ENCODE measurements around the gene PLEKHA1.

Gene PLEKHA1

DNA sequence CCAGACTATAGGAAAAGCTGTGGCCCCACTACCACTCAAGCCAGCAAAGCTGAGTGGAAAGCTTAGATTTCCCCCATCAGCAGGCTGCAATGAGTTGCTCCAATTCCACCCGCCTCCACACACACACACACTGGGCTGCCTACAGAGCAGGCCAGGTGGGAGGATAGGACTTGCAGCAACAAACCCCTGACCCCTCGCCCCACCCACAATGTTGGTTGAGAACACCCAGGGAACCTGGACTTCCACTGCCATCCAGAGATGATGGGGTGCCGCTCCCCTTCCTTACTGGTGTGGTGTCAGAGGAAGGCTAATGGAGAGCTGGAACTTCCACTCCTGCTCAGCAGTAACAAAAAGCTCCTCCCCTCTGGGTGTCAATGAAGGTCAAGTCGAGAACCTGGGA lies 16.8 kb upstream of the PLEKHA1 start:
- DNase-seq, result no peak
- Histone ChIP-seq H3K36me3 (no peaks in the 10 kb centered on the region), H3K27me3 (ENCODE audit: insufficient read depth, low read depth, severe bottlenecking) (no peaks in the 10 kb centered on the region), H3K4me3 (ENCODE audit: low read depth, low read length) (no peak overlapping the region), H3K27ac (no peak overlapping the region), H3K9me3 (ENCODE audit: severe bottlenecking) (no peaks in the 10 kb centered on the region)
- TF ChIP-seq, protein P1, sequence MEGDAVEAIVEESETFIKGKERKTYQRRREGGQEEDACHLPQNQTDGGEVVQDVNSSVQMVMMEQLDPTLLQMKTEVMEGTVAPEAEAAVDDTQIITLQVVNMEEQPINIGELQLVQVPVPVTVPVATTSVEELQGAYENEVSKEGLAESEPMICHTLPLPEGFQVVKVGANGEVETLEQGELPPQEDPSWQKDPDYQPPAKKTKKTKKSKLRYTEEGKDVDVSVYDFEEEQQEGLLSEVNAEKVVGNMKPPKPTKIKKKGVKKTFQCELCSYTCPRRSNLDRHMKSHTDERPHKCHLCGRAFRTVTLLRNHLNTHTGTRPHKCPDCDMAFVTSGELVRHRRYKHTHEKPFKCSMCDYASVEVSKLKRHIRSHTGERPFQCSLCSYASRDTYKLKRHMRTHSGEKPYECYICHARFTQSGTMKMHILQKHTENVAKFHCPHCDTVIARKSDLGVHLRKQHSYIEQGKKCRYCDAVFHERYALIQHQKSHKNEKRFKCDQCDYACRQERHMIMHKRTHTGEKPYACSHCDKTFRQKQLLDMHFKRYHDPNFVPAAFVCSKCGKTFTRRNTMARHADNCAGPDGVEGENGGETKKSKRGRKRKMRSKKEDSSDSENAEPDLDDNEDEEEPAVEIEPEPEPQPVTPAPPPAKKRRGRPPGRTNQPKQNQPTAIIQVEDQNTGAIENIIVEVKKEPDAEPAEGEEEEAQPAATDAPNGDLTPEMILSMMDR (IDR thresholded peaks at IDR 0.05; ENCODE audit: low read depth, low read length), result no peak

- Histone ChIP-seq H3K4me3 (ENCODE audit: low read depth, low read length) (no peak overlapping the region), H3K9me3 (ENCODE audit: severe bottlenecking) (no peaks in the 10 kb centered on the region), H3K27ac (no peak overlapping the region), H3K27me3 (ENCODE audit: insufficient read depth, low read depth, severe bottlenecking) (no peaks in the 10 kb centered on the region), H3K36me3 (no peaks in the 10 kb centered on the region)
- TF ChIP-seq, protein P1 (IDR thresholded peaks at IDR 0.05; ENCODE audit: low read depth, low read length), result no peak
- DNase-seq, result no peak
These were observed 14.9 kb upstream of the PLEKHA1 start for GRCh38 chr10:122359621-122360020.

GRCh38 chr10:122361046-122361445 lies 13.5 kb upstream of the PLEKHA1 start:
- Histone ChIP-seq H3K27ac (no peak overlapping the region), H3K4me3 (ENCODE audit: low read depth, low read length) (no peak overlapping the region), H3K27me3 (ENCODE audit: insufficient read depth, low read depth, severe bottlenecking) (no peaks in the 10 kb centered on the region), H3K9me3 (ENCODE audit: severe bottlenecking) (no peaks in the 10 kb centered on the region), H3K36me3 (no peaks in the 10 kb centered on the region)
- DNase-seq, result no peak
- TF ChIP-seq, protein P1 (IDR thresholded peaks at IDR 0.05; ENCODE audit: low read depth, low read length), result no peak

DNA sequence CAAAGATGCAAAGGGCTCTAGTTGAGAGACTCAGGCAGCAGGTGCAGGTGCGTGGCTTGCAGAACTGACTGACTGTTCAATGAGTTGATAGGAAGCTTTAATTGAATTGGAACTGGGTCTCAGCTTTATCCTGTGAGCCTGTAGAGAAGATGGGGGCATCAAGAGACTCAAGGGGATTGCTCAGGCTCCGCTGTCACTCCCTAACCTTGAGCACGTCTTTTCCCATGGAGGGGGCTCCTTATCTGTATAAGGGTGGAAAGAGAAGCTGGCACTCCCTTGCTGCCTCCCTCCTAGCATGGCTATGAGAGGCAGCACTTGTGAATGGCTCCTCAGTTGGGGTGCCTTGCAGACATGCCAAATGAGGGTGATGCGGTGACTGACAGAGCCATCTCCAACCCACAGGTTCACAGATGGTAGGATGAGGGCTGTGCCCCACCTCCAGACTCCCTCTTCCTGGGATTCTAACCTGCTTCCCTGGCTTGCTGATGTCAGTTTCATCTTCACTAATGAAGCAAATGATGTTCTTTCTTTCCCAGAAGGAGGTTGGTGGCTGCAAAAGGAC lies 12.4 kb upstream of the PLEKHA1 start:
- Histone ChIP-seq H3K27me3 (ENCODE audit: insufficient read depth, low read depth, severe bottlenecking) (no peaks in the 10 kb centered on the region), H3K4me3 (ENCODE audit: low read depth, low read length) (no peak overlapping the region), H3K9me3 (ENCODE audit: severe bottlenecking) (no peaks in the 10 kb centered on the region), H3K27ac (no peak overlapping the region), H3K36me3 (no peaks in the 10 kb centered on the region)
- DNase-seq, result no peak
- TF ChIP-seq, protein P1 (IDR thresholded peaks at IDR 0.05; ENCODE audit: low read depth, low read length), result no peak

DNA sequence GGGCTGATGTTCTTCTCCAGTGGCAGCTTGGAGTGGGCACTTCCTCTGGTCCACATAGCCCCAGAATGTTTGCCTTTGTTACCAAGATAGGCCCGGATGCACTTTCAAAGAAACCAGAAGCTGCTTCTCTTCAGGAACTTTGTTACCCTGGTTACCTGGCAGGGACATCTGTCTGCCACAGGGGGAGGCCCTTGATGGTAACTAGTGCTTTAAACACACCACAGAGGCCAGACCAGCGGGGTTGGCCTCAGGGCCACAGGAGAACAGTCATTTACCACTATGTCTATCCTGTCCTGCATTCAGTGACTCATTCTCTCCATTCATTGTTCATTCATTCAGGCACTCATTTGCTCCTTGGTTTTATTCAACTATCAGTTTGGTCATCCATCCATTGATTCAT lies 11.9 kb upstream of the PLEKHA1 start:
- H3K36me3 ChIP-seq, result no peaks in the 10 kb centered on the region
- no peak for DNase-seq
- H3K27ac ChIP-seq, result no peak overlapping the region
- no peaks in the 10 kb centered on the region for H3K27me3 ChIP-seq (ENCODE audit: insufficient read depth, low read depth, severe bottlenecking)
- TF ChIP-seq, protein P1 (IDR thresholded peaks at IDR 0.05; ENCODE audit: low read depth, low read length), result no peak
- no peak overlapping the region for H3K4me3 ChIP-seq (ENCODE audit: low read depth, low read length)
- H3K9me3 ChIP-seq (ENCODE audit: severe bottlenecking), result peaks cover 3% of the 10 kb centered on the region

GRCh38 chr10:122363311-122363710 lies 11.2 kb upstream of the PLEKHA1 start:
- H3K4me3 ChIP-seq (ENCODE audit: low read depth, low read length), result no peak overlapping the region

More at GRCh38 chr10:122363311-122363710, 11.2 kb upstream of the PLEKHA1 start:
- Histone ChIP-seq H3K27ac (no peak overlapping the region), H3K27me3 (ENCODE audit: insufficient read depth, low read depth, severe bottlenecking) (no peaks in the 10 kb centered on the region), H3K9me3 (ENCODE audit: severe bottlenecking) (peaks cover 3% of the 10 kb centered on the region), H3K36me3 (no peaks in the 10 kb centered on the region)
- no peak for DNase-seq
- TF ChIP-seq, protein P1 (IDR thresholded peaks at IDR 0.05; ENCODE audit: low read depth, low read length), result no peak

All from WERI-Rb-1 (cell line).